Measurements from ENCODE around the gene SPRR2G. TPM values are rescaled to one million over a fixed set of nuclear protein-coding genes. Genes with fewer than 3 reads are reported as not detected.

SPRR2G gene
- total RNA-seq, 1 donor from 2014 or later: not detected

- Mint-ChIP-seq H3K4me3 (ENCODE audit: low read depth) (no peak overlapping the region), H3K27me3 (peaks cover 3% of the 10 kb centered on the region), H3K27ac (no peak overlapping the region), H3K9me3 (ENCODE audit: low read depth) (peaks cover 3% of the 10 kb centered on the region), H3K36me3 (ENCODE audit: insufficient read depth) (no peaks in the 10 kb centered on the region), H3K4me1 (ENCODE audit: low read depth) (no peaks in the 10 kb centered on the region)
- TF ChIP-seq, protein P1, sequence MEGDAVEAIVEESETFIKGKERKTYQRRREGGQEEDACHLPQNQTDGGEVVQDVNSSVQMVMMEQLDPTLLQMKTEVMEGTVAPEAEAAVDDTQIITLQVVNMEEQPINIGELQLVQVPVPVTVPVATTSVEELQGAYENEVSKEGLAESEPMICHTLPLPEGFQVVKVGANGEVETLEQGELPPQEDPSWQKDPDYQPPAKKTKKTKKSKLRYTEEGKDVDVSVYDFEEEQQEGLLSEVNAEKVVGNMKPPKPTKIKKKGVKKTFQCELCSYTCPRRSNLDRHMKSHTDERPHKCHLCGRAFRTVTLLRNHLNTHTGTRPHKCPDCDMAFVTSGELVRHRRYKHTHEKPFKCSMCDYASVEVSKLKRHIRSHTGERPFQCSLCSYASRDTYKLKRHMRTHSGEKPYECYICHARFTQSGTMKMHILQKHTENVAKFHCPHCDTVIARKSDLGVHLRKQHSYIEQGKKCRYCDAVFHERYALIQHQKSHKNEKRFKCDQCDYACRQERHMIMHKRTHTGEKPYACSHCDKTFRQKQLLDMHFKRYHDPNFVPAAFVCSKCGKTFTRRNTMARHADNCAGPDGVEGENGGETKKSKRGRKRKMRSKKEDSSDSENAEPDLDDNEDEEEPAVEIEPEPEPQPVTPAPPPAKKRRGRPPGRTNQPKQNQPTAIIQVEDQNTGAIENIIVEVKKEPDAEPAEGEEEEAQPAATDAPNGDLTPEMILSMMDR (IDR thresholded peaks at IDR 0.05; ENCODE audit: unreplicated experiment): no peak
- no peak for DNase-seq (ENCODE audit: low spot score, unreplicated experiment)
Measured at GRCh38 chr1:153180556-153180955, 29.9 kb upstream of the SPRR2G start.

DNA sequence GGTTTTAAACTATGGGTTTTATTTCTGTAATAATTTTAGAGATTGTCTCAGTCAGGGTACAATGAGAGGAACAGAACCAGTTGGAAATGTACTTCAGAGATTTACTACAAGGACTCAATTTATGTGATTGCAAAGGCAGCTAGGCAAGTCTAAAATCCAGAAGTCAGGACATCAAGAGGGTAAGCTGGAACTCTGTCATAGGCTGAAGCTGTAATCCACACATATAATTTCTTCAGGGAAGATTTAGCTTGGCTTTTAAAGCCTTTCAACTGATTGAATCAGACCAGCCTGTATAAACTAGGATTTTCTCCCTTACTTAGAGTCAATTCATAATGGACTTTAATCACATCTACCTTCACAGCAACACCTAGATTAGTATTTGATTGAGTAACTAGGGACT lies 28.2 kb upstream of the SPRR2G start:
- Mint-ChIP-seq H3K9me3 (ENCODE audit: low read depth) (no peaks in the 10 kb centered on the region), H3K4me3 (ENCODE audit: low read depth) (no peak overlapping the region), H3K36me3 (ENCODE audit: insufficient read depth) (no peaks in the 10 kb centered on the region), H3K27ac (no peak overlapping the region), H3K4me1 (ENCODE audit: low read depth) (no peaks in the 10 kb centered on the region), H3K27me3 (peaks cover 3% of the 10 kb centered on the region)
- no peak for DNase-seq (ENCODE audit: low spot score, unreplicated experiment)
- TF ChIP-seq, protein P1 (IDR thresholded peaks at IDR 0.05; ENCODE audit: unreplicated experiment): no peak

DNA sequence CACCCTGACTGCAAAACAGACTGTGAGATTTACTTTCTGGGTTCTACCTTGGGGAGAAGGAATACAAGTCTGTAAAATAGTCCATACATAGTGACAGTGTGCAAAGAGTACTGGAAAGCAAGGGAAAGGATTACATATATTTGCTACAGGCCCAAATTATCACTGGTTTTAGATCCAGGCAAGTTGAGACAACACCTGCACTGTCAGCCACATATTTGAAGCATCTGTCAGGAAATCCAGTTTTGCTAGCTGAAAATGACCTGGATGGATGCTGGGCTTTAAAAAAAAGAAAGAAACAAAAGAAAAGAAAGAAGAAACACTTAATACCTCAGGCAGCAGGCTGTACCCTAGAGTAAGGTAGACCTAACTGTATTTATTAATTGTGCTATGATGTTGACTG lies 23.9 kb upstream of the SPRR2G start:
- Mint-ChIP-seq H3K36me3 (ENCODE audit: insufficient read depth) (no peaks in the 10 kb centered on the region), H3K4me3 (ENCODE audit: low read depth) (no peak overlapping the region), H3K27ac (no peak overlapping the region), H3K9me3 (ENCODE audit: low read depth) (no peaks in the 10 kb centered on the region), H3K27me3 (peaks cover 3% of the 10 kb centered on the region), H3K4me1 (ENCODE audit: low read depth) (no peaks in the 10 kb centered on the region)
- TF ChIP-seq, protein P1 (IDR thresholded peaks at IDR 0.05; ENCODE audit: unreplicated experiment): no peak
- no peak for DNase-seq (ENCODE audit: low spot score, unreplicated experiment)

- TF ChIP-seq, protein P1 (IDR thresholded peaks at IDR 0.05; ENCODE audit: unreplicated experiment): no peak
- H3K36me3 Mint-ChIP-seq (ENCODE audit: insufficient read depth): no peaks in the 10 kb centered on the region
- no peaks in the 10 kb centered on the region for H3K4me1 Mint-ChIP-seq (ENCODE audit: low read depth)
- no peaks in the 10 kb centered on the region for H3K9me3 Mint-ChIP-seq (ENCODE audit: low read depth)
- no peak overlapping the region for H3K4me3 Mint-ChIP-seq (ENCODE audit: low read depth)
- no peak overlapping the region for H3K27ac Mint-ChIP-seq
- DNase-seq (ENCODE audit: low spot score, unreplicated experiment): no peak
- H3K27me3 Mint-ChIP-seq: peaks cover 6% of the 10 kb centered on the region
Measured at GRCh38 chr1:153168686-153169085, 18.0 kb upstream of the SPRR2G start.

- Mint-ChIP-seq H3K27me3 (no peaks in the 10 kb centered on the region), H3K9me3 (ENCODE audit: low read depth) (peaks cover 17% of the 10 kb centered on the region), H3K4me1 (ENCODE audit: low read depth) (no peaks in the 10 kb centered on the region), H3K27ac (no peak overlapping the region), H3K36me3 (ENCODE audit: insufficient read depth) (no peaks in the 10 kb centered on the region), H3K4me3 (ENCODE audit: low read depth) (no peak overlapping the region)
- TF ChIP-seq, protein P1 (IDR thresholded peaks at IDR 0.05; ENCODE audit: unreplicated experiment): no peak
- no peak for DNase-seq (ENCODE audit: low spot score, unreplicated experiment)
Measured at GRCh38 chr1:153155541-153155940, 4.9 kb upstream of the SPRR2G start.

Measured in progenitor cell of endocrine pancreas (in vitro differentiated cells).